Kasumi-1 (cell line): ENCODE results near the gene PLCH2.
"Not testable (repeated sequence)": the region's sequence is repeated elsewhere in the genome, so short reads cannot be mapped to it uniquely, and the experiment has no call there.

ENCODE experiments used
- DNase-seq, 2 experiments: peaks; one replicate each; lab custom pipeline; 2025; lab: John Stamatoyannopoulos, UW

The PLCH2 gene

GRCh38 chr1:2440346-2440745, 35.7 kb upstream of the PLCH2 start:
- DNase-seq = not testable (repeated sequence)

DNA sequence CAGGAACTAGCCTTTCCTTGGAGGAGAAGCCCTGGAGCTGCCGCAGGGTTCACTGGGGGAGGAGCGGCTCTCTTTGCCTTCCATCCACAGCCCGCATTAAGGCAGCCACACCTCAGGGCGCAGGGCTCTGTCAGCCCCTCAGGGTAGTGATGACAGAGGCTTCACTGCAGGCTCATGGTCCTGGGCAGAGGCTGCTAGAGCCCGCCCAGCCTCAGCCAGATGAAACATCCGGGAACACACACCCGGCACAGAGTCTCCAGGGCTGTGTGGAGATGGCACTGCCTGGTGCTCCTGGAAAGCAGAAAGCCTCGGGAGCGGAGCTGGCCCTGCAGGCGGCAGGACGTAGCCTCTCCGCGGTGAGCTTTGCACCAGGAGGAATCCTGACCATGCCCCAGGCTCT, 34.3 kb upstream of the PLCH2 start:
- no peak for DNase-seq

DNA sequence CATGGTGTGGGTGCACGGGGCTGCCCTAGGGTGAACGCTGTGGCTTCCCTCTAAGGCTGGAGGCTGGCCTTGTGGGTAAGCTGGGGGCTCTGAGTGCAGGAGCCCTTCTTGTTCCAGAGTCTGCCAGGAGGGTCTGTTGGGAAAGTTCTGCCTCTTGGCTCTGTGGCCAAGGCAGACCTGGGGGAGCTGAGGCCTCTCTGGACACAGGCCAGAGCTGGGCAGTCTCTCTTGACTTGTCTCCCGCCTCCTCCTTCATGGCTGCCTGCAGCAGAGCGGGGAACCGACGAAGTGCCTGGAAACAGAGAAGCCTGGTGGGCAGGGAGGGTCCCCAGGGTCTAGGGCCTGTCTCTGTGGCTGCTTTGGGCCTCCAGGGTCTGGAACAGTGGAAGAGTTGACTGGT, 33.4 kb upstream of the PLCH2 start:
- no peak for DNase-seq

GRCh38 chr1:2443277-2444137, 32.6 kb upstream of the PLCH2 start:
- DNase-seq = no peak

GRCh38 chr1:2444138-2444591, 31.9 kb upstream of the PLCH2 start:
- DNase-seq = no peak

GRCh38 chr1:2445162-2445822, 30.8 kb upstream of the PLCH2 start:
- no peak for DNase-seq

DNA sequence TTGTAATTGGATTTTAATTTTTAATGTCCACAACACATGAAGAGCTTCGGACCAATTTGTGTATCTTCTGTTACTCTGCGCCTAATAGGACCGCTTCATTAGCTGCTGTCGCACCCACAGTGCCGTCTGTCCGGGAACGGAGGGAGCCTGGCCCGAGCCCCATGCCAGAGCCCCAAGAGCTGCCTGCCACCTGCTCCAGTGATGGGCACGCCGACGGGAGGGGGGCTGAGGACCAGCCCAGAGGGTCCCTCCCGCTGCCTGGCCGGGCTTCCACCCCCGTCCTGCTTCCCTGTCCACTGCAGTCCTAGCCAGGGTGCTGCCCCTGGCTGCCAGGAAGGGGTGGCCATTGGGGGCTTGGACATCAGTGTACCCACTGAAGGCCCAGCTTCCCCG, 30.3 kb upstream of the PLCH2 start:
- no peak for DNase-seq

DNA sequence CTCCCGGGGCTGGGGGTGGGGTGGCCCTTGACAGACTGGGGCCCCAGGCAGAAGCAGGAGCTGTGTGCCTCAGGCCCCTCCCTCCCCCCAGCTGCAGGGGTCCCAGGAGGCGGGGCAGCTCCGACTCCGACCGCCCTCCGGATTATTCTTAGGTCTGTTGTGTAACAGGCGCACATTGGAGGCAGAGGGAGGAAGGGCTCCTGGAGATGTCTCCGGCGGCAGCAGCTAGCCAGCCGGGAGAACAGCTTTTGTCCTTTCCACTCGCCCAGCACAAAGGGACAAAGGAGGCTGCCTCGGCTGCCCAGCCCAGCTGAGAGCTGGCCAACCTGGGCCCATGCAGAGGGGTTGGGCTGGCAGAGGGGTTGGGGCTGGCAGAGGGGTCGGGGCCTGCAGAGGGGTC, 29.7 kb upstream of the PLCH2 start:
- DNase-seq = no peak

DNA sequence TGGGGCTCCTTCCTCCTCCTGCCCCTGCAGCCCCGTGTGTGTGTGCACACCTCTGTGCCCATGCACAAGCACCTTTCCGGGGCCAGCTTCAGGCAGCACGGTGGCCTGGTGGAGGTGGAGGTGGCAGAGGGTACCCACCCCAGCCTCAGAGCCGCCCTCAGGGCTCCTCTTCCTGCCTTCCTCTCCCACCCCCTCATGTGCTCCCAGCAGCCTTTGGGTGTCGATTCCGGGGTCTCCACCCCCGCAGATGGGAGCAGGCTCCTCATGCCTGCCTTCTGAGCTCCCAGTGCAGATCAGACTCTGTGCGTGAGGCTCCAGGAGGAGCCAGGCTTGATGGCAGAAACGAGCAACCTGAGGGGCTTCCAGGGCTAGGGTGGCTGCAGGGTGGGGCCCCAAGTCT, 29.2 kb upstream of the PLCH2 start:
- DNase-seq = no peak

GRCh38 chr1:2447276-2448097, 28.6 kb upstream of the PLCH2 start:
- no peak for DNase-seq

GRCh38 chr1:2448098-2448445, 28.0 kb upstream of the PLCH2 start:
- DNase-seq = no peak

- DNase-seq = no peak
These were observed 26.2 kb upstream of the PLCH2 start for GRCh38 chr1:2449636-2450454.

DNA sequence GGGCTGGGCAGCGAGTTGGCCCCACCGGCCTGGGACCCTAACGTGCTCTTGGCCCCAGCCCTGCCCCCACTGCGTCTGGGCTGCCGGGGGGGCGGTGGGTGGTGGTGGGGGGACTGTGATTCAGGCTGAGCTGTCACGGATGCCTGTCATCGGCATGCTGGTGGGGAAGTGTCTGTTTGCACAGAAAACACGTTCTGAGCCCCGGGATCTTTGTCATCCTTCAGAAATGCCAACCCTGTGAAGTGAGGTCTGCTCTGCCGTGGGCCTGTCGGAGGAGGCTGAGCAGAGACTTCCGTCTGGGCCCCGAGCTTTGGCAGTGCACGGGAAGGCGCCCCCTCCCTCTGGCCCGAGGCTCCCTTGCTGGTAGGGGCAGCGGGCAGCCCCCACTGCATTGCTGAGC, 24.3 kb upstream of the PLCH2 start:
- no peak for DNase-seq

- no peak for DNase-seq
These were observed 23.7 kb upstream of the PLCH2 start for GRCh38 chr1:2452201-2452931.

- no peak for DNase-seq
These were observed 23.2 kb upstream of the PLCH2 start for GRCh38 chr1:2452932-2453315.

DNA sequence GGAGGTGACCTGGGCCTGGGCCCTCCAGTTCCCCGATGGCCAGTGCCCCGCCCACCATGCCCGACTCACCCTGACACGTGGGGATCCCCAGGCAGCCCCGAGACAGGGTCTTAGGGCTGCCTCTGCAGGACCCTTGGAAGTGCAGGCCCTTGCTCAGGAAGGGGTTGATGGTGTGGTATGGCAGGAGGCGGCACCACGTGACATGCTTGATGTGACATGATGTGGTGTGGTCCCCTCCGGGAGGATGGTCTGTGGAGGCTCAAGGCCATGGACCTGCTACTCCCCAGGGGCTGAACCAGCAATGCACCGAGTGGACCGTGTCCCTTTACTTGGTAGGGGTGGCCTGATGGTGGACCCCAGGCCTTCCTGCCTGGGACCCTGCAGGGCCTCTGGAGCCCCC, 21.9 kb upstream of the PLCH2 start:
- no peak for DNase-seq

DNA sequence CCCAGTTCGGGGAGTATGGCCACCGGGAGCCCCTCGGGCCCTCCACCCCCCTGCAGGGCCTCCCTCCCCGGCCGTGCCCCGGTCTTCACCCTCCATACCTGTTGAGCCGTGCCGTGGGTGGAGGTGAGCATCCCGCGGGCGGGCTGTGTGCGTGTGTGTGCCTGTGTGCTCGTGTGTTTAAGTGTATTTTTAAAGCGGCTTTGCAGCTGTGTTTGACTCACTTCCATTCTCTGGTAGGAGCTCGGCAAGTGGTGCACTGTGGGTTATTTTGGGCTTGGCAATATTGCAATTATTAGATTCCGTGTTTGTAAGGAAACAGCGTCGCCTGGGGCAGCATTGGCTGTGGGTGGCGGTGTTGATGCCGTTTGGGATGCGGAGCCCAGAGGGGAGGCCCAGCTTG, 20.3 kb upstream of the PLCH2 start:
- no peak for DNase-seq

DNA sequence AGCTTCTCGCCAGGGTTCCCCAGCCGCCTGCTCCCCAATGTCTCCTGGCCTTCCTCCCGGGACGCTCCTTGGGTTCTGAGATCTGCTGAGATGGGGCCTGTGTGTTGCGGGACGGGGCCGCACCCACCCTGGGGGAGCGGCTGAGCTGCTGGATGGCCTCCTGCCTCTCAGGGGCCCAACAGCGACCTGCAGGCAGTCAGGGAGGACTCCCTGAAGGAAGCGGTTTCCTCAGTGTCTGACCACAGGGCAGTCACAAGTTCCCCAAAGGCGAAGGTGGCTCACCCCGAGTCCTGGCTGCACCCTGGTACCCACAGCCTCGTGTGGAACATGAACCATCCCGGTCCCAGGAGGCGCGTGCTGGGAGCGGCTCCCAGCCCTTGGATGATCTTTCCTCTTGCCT, 18.6 kb upstream of the PLCH2 start:
- DNase-seq = no peak

DNA sequence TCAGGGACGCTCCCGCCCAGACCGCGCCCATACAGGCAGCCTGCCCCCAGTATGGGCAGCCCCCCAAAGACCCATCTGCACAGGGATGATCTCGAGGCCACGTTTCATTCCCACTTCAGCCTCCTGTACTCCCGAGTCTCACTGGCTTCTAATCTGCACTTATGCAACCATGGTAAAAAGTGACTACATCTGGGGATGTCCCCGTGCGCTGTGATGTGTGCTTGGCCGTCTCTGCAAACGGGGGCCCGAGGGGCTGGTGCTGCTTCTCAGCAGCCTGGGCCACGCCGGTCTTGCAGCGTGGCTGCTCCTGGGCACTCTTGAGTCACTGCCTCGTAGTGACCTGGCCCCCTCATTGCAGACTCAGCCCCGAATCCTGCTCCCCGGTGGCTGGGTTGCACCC, 17.4 kb upstream of the PLCH2 start:
- no peak for DNase-seq

DNA sequence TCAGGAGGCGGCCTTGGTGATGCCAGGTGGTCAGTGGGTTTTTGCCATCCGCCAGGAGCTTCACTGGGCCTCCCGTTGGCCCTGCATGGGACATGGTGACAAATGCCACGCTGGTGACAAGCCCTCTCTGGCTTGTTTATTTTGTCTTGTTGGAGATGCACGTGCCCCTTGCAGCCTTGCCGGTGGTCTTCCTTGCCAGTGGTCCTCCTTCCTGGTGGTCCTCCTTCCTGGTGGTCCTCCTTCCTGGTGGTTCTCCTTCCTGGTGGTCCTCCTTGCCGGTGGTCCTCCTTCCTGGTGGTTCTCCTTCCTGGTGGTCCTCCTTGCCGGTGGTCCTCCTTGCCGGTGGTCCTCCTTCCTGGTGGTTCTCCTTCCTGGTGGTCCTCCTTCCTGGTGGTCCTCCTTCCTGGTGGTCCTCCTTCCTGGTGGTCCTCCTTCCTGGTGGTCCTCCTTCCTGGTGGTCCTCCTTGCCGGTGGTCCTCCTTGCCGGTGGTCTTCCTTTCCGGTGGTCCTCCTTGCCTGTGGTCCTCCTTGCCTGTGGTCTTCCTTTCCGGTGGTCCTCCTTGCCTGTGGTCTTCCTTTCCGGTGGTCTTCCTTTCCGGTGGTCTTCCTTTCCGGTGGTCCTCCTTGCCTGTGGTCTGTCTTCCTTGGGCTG, 16.9 kb upstream of the PLCH2 start:
- DNase-seq = not testable (repeated sequence)

DNA sequence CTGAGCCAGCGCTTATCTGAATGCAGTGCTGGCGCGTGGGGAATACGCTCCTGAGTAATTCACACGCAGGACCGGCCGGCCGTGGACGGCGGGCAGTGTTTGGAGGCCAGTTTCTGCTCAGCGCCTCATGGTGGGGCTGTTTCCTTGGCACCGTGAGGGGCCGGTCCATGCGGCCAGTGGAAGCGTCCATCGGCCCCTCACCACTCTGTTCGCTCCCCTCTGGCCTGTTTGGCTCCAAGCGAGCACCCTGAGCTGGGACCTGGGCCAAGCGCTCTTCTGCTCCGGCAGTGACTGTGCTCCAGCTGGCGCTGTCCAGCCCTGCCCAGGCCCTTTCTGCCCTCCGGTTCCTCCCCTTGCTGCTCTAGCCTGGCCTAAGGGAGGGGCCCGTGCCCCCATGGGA, 16.3 kb upstream of the PLCH2 start:
- DNase-seq = no peak
